ENCODE data around the gene BEGAIN. TPM values are rescaled to one million over a fixed set of nuclear protein-coding genes. Genes with fewer than 3 reads are reported as not detected.

The BEGAIN gene
- total and polyA plus RNA-seq, 2 of the 8 experiments (the other 6 are each of a cell fraction or from before 2014, with no cell fraction given) = 2.9 to 3.0 TPM

DNA sequence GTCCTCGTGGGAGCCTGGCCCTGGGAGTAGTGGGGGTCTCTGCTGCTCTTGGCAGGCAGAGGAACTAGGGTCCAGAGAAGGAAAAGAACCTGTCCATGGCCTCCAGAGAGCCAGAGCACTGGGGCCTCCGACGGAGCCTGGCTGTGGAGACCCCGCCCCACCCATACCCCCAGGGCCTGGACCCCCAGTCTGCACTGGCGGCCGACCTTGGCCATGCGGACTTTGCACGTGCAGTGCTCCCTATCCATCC, 1.1 kb downstream of the BEGAIN start (continued):
- TF ChIP-seq RNF2 (IDR thresholded peaks at IDR 0.05; ENCODE audit: borderline replicate concordance, low read depth, low read length, missing control alignments, poor library complexity, severe bottlenecking) (no peak), CREB1 (IDR thresholded peaks at IDR 0.05) (no peak), EZH2 (IDR thresholded peaks at IDR 0.05; ENCODE audit: low read depth, low read length, severe bottlenecking) (no peak)

Data from H1 (cell line).